Measurements from ENCODE around the gene TCF19.

TCF19 gene

DNA sequence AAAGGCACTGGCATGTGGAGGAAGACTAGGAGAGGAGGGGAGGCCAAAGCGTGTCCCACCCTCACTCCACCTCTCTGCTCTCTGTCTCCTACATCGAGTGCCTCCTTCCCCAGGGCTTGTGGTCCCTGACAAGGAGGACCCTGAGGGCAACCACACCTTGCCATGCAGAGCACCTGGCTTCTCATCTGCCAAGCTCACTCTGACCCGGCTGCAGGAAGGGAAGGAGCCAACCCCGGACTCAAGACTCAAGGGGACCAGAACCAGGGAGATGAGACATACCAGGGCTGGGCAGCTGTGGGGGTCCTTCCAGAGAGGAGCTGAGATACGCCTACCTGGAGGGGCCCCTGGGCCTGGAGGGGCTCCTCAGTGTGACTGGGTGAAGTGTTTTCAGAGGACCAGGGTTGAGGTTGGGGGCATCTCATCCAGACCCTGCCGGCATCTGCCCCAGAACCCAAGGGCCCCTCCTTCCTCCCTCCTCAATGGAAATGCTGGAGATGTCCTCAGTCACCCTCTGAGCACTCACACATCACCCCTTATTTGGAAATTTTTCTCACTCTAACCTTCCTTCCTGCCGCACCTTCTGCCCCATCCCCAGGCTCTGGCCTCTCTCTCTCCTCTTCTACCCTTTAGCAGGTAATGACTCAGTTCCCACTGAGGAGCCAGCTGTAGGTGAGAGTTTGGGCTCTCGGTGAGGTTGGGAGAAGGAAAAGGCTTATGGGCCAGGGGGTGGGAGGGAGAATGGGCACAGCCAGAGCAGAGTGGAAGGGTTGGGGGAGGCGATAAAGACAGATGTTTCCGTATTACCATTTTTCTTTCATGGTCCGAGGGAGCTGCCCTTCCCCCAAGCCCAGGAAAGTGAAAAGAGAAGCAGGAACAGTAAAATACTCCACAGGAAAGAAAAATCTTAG, 44.1 kb downstream of the TCF19 start:
- no peak for TF ChIP-seq SIN3A (IDR thresholded peaks at IDR 0.05; ENCODE audit: borderline replicate concordance, insufficient read depth, low read length)
- TF ChIP-seq, protein P1, sequence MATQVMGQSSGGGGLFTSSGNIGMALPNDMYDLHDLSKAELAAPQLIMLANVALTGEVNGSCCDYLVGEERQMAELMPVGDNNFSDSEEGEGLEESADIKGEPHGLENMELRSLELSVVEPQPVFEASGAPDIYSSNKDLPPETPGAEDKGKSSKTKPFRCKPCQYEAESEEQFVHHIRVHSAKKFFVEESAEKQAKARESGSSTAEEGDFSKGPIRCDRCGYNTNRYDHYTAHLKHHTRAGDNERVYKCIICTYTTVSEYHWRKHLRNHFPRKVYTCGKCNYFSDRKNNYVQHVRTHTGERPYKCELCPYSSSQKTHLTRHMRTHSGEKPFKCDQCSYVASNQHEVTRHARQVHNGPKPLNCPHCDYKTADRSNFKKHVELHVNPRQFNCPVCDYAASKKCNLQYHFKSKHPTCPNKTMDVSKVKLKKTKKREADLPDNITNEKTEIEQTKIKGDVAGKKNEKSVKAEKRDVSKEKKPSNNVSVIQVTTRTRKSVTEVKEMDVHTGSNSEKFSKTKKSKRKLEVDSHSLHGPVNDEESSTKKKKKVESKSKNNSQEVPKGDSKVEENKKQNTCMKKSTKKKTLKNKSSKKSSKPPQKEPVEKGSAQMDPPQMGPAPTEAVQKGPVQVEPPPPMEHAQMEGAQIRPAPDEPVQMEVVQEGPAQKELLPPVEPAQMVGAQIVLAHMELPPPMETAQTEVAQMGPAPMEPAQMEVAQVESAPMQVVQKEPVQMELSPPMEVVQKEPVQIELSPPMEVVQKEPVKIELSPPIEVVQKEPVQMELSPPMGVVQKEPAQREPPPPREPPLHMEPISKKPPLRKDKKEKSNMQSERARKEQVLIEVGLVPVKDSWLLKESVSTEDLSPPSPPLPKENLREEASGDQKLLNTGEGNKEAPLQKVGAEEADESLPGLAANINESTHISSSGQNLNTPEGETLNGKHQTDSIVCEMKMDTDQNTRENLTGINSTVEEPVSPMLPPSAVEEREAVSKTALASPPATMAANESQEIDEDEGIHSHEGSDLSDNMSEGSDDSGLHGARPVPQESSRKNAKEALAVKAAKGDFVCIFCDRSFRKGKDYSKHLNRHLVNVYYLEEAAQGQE (IDR thresholded peaks at IDR 0.05; ENCODE audit: insufficient read depth in 1 of 2, low read depth in 2 of 2, low read length in 2 of 2): no peak
- TF ChIP-seq POLR2AphosphoS5 (IDR thresholded peaks at IDR 0.05; ENCODE audit: low read depth, low read length): no peak
- TF ChIP-seq FOXP2 (optimal IDR thresholded peaks at IDR 0.05; ENCODE audit: borderline replicate concordance, extremely low read depth, extremely low read length, insufficient read depth): no peak
- no peak for TF ChIP-seq TAF1 (IDR thresholded peaks at IDR 0.05; ENCODE audit: borderline replicate concordance, insufficient read depth, low read length)

DNA sequence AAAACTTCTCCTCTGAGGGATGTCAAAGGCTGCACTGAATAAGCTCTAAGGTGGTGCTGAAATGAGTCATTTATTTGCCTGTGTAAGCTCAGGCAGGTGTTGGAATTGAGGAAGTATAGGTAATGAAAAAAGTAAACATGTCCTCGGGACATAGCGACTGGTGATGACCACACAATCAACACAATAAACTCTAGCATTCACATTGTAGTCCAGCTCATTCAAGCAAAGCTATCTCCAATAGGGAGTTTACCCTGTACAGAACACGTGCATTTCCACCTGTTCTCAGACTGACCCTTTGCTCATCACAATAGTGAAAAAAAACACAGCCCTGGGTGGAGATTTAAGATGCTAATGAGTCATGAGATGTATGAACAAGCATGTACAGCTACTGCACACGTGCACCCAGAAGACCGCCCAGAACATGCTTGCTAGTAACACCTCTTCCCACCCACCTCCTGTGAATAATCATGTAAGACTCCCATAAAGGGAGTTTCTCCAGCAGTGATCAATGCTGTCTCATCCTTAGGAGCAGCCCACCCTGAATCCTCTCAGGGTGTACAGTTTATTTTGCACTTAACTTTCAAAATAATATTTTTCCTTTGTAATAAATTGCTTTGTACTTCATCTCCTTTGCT, 45.1 kb downstream of the TCF19 start:
- TF ChIP-seq, protein P1 (IDR thresholded peaks at IDR 0.05; ENCODE audit: insufficient read depth in 1 of 2, low read depth in 2 of 2, low read length in 2 of 2): no peak
- TF ChIP-seq SIN3A (IDR thresholded peaks at IDR 0.05; ENCODE audit: borderline replicate concordance, insufficient read depth, low read length) (no peak), TAF1 (IDR thresholded peaks at IDR 0.05; ENCODE audit: borderline replicate concordance, insufficient read depth, low read length) (no peak), FOXP2 (optimal IDR thresholded peaks at IDR 0.05; ENCODE audit: borderline replicate concordance, extremely low read depth, extremely low read length, insufficient read depth) (no peak), POLR2AphosphoS5 (IDR thresholded peaks at IDR 0.05; ENCODE audit: low read depth, low read length) (no peak)

DNA sequence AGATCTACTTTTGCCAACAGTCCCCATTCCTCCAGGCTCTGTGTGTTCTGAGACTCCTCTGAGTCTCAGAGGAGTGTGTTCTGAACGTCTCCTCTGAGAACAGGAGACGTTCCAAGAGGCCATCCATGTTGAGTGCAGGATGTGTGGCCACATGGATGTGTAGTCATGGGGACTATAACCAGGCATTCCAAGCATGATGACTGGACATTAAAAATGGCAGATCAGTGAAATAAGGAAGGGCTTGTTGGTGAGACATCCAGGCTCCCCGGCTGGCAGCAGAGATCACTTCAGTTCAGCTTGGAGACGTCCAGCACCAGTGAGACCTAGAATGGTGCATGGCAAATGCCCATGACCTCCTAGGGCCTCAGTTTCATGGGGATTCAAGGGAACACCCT, 46.4 kb downstream of the TCF19 start:
- TF ChIP-seq POLR2AphosphoS5 (IDR thresholded peaks at IDR 0.05; ENCODE audit: low read depth, low read length) (no peak), FOXP2 (optimal IDR thresholded peaks at IDR 0.05; ENCODE audit: borderline replicate concordance, extremely low read depth, extremely low read length, insufficient read depth) (no peak), TAF1 (IDR thresholded peaks at IDR 0.05; ENCODE audit: borderline replicate concordance, insufficient read depth, low read length) (no peak), SIN3A (IDR thresholded peaks at IDR 0.05; ENCODE audit: borderline replicate concordance, insufficient read depth, low read length) (no peak)
- TF ChIP-seq, protein P1 (IDR thresholded peaks at IDR 0.05; ENCODE audit: insufficient read depth in 1 of 2, low read depth in 2 of 2, low read length in 2 of 2): no peak

DNA sequence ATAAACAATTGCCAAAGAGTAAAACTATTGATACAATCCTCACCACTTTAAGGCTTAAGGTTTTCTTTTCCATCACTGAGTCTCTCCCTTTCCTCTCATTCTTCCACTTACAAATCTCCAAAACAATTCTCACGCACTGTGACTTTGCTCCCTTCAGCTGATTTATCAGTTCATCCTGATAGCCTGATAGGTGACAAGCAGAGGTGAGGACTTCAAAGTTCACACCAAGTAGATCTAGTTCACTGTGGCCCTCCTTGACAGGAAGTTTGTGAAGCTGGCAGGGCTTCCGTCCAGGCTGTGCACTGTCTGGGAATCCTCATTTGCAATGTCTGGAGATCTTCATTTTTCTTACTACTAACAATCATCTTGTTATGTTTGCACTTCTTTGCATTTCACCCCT, 47.2 kb downstream of the TCF19 start:
- TF ChIP-seq, protein P1 (IDR thresholded peaks at IDR 0.05; ENCODE audit: insufficient read depth in 1 of 2, low read depth in 2 of 2, low read length in 2 of 2): no peak
- TF ChIP-seq POLR2AphosphoS5 (IDR thresholded peaks at IDR 0.05; ENCODE audit: low read depth, low read length) (no peak), SIN3A (IDR thresholded peaks at IDR 0.05; ENCODE audit: borderline replicate concordance, insufficient read depth, low read length) (no peak), FOXP2 (optimal IDR thresholded peaks at IDR 0.05; ENCODE audit: borderline replicate concordance, extremely low read depth, extremely low read length, insufficient read depth) (no peak), TAF1 (IDR thresholded peaks at IDR 0.05; ENCODE audit: borderline replicate concordance, insufficient read depth, low read length) (no peak)
